Sigmoid colon (tissue), 7 donors: ENCODE results near the gene NCKAP5L. TPM values are rescaled to one million over a fixed set of nuclear protein-coding genes. Genes with fewer than 3 reads are reported as not detected.

ENCODE experiments used
- DNase-seq: peaks from one replicate; pipeline ENCODE4 v3.0.0-alpha.2; 2019
- H3K27ac ChIP-seq, 4 donors: fragments of 200-600 bp; sonication (generic); one replicate each; pipeline ENCODE4 v1.5.1; 2016 to 2019; ENCODE audit warnings: mild to moderate bottlenecking in 1 of 4
- H3K27me3 ChIP-seq, 3 donors: fragments of 200-600 bp; sonication (generic); one replicate each; pipeline ENCODE4 v1.5.1; 2019; ENCODE audit warnings: mild to moderate bottlenecking in 1 of 3
- H3K36me3 ChIP-seq, 4 donors: fragments of 200-600 bp; sonication (generic); one replicate each; pipeline ENCODE4 v1.5.1; 2016 to 2019
- H3K4me1 ChIP-seq, 4 donors: fragments of 200-600 bp; sonication (generic); one replicate each; pipeline ENCODE4 v1.5.1; 2017 to 2019
- H3K4me3 ChIP-seq, 4 donors: fragments of 200-600 bp; sonication (generic); one replicate each; pipeline ENCODE4 v1.5.1; 2017 to 2019; ENCODE audit warnings: mild to moderate bottlenecking in 2 of 4, moderate library complexity in 1 of 4
- H3K9me3 ChIP-seq, 4 donors: fragments of 200-600 bp in 3 of 4; sonication (generic) in 3 of 4; one replicate each; pipeline versions ENCODE4 v1.5.1 to v1.6.1; 2013 to 2019
- CTCF ChIP-seq, 4 experiments: fragments of 450-650 bp in 3 of 4; fragments of 200-600 bp in 1 of 4; IDR thresholded peaks; one replicate each; pipeline ENCODE4 v1.5.1; 2016 to 2019; ENCODE audit warnings: antibody characterized with exemption in 4 of 4, mild to moderate bottlenecking in 3 of 4, moderate library complexity in 2 of 4
- EP300 ChIP-seq, 4 donors: sonication (generic); formaldehyde crosslinking; IDR thresholded peaks; one replicate each; pipeline ENCODE4 v1.6.1; 2017; ENCODE audit warnings: antibody characterized with exemption in 4 of 4
- POLR2A ChIP-seq, 2 donors: fragments of 450-650 bp; IDR thresholded peaks; one replicate each; pipeline ENCODE4 v1.6.1; 2016; ENCODE audit warnings: antibody characterized with exemption in 2 of 2, mild to moderate bottlenecking in 2 of 2, moderate library complexity in 2 of 2
- POLR2AphosphoS5 ChIP-seq, 4 donors: sonication (generic); formaldehyde crosslinking; IDR thresholded peaks; one replicate each; pipeline ENCODE4 v1.6.1; 2017; ENCODE audit warnings: antibody characterized with exemption in 4 of 4
- WGBS, 2 donors: extraction: QIAGEN DNeasy Blood & Tissue Kit; methylation state at CpG; one replicate each; pipeline ENCODE4 v1.1.7; 2013; 5-methylcytosine and 5-hydroxymethylcytosine counted together
- intact Hi-C: fragments of 100-400 bp; cut with DNase I; formaldehyde crosslinking; loops from one replicate; pipeline ENCODE4 v1.15.1; 2023
- polyA plus RNA-seq, 3 donors: library from polyadenylated mRNA; stranded (reverse); fragments of 200-250 nt; gene quantifications; one replicate each; pipeline ENCODE4 v1.2.3, GENCODE V29; 2013
- total RNA-seq, 4 donors: library from RNA; depleted of rRNA; stranded (reverse); fragments of >200 nt; gene quantifications; one replicate each; pipeline ENCODE4 v1.1.0, GENCODE V29; 2016
- donor health status: healthy with polysubstance abuse.
- donor health status: Bipolar disorder and iron deficiency.
- donor health status: healthy.

Gene NCKAP5L
- total and polyA plus RNA-seq, 7 donors, result 0.92 to 23.3 (median 10.0) TPM

- H3K9me3 ChIP-seq, result no peaks in the 10 kb centered on the region
- no peak overlapping the region for H3K27ac ChIP-seq
- peaks cover 0 to 20% (median 17%) of the 10 kb centered on the region in 4 donors for H3K4me1 ChIP-seq
- no peak for TF ChIP-seq POLR2A (IDR thresholded peaks at IDR 0.05)
- no peak for TF ChIP-seq POLR2AphosphoS5 (IDR thresholded peaks at IDR 0.05)
- TF ChIP-seq CTCF (IDR thresholded peaks at IDR 0.05), result peak in 3 of 4 experiments; percentile 11 to 44 (median 39)
- DNase-seq, result no peak
- intact Hi-C loops, result no loop called here
- no peaks in the 10 kb centered on the region for H3K27me3 ChIP-seq
- WGBS, 2 donors, result 47 to 81% methylated on average over 3 of the region's 3 CpGs
- peaks cover 0 to 4% (median 0%) of the 10 kb centered on the region in 4 donors for H3K36me3 ChIP-seq
- H3K4me3 ChIP-seq, result no peak overlapping the region
Measured at GRCh38 chr12:49838973-49839633, 10.9 kb upstream of the NCKAP5L start.

GRCh38 chr12:49832836-49833421, 4.7 kb upstream of the NCKAP5L start:
- TF ChIP-seq EP300 (IDR thresholded peaks at IDR 0.05) (no peak), CTCF (IDR thresholded peaks at IDR 0.05) (no peak), POLR2AphosphoS5 (IDR thresholded peaks at IDR 0.05) (no peak), POLR2A (IDR thresholded peaks at IDR 0.05) (no peak)
- H3K4me3 ChIP-seq, result no peak overlapping the region
- H3K9me3 ChIP-seq, result no peaks in the 10 kb centered on the region
- peaks cover 0 to 9% (median 8%) of the 10 kb centered on the region in 4 donors for H3K4me1 ChIP-seq
- 77 to 78% methylated on average over 5 of the region's 5 CpGs for WGBS, 2 donors
- intact Hi-C loops, result no loop called here
- no peak overlapping the region for H3K27ac ChIP-seq
- H3K27me3 ChIP-seq, result no peaks in the 10 kb centered on the region
- peaks cover 0 to 4% (median 0%) of the 10 kb centered on the region in 4 donors for H3K36me3 ChIP-seq
- DNase-seq, result no peak

GRCh38 chr12:49831717-49832116, 3.5 kb upstream of the NCKAP5L start:
- 94% methylated on average over 2 of the region's 2 CpGs for WGBS, 2 donors
- TF ChIP-seq POLR2AphosphoS5 (IDR thresholded peaks at IDR 0.05) (no peak), CTCF (IDR thresholded peaks at IDR 0.05) (no peak), POLR2A (IDR thresholded peaks at IDR 0.05) (no peak), EP300 (IDR thresholded peaks at IDR 0.05) (no peak)
- Histone ChIP-seq H3K9me3 (no peaks in the 10 kb centered on the region), H3K4me3 (no peak overlapping the region), H3K27me3 (no peaks in the 10 kb centered on the region), H3K27ac (no peak overlapping the region), H3K4me1 (peaks cover 0 to 16% (median 15%) of the 10 kb centered on the region in 4 donors), H3K36me3 (peaks cover 0 to 2% (median 0%) of the 10 kb centered on the region in 4 donors)
- DNase-seq, result no peak
- intact Hi-C loops, result no loop called here

GRCh38 chr12:49827401-49828099, 663 bp downstream of the NCKAP5L start:
- Histone ChIP-seq H3K36me3 (peaks cover 0 to 4% (median 0%) of the 10 kb centered on the region in 4 donors), H3K4me3 (peak overlapping the region; percentile 92 to 99 (median 94)), H3K4me1 (peaks cover 0 to 49% (median 47%) of the 10 kb centered on the region in 4 donors), H3K27me3 (no peaks in the 10 kb centered on the region), H3K9me3 (no peaks in the 10 kb centered on the region), H3K27ac (peak overlapping the region; percentile 95 to 99 (median 97))
- no peak for TF ChIP-seq CTCF (IDR thresholded peaks at IDR 0.05)
- no peak for TF ChIP-seq POLR2A (IDR thresholded peaks at IDR 0.05)
- peak in 1 of 4 donors; percentile 27 for TF ChIP-seq POLR2AphosphoS5 (IDR thresholded peaks at IDR 0.05)
- 8 to 10% methylated on average over 38 of the region's 38 CpGs for WGBS, 2 donors
- intact Hi-C loops, result loop anchor here (2.0 kb wide), 1 partner anchor 15 kb away; the partner anchor contains the start of gene BCDIN3D
- DNase-seq, result peak; percentile 84
